Trophoblast cell (in vitro differentiated cells and primary cell): Measurements from ENCODE around the gene ITGB1BP1.

Source experiments
- DNase-seq, 2 donors: peaks; one replicate each; pipeline ENCODE4 v3.0.0-alpha.2; 2016
- H2AFZ ChIP-seq: 2 replicates; pipeline ENCODE4 v1.6.1; 2013; ENCODE audit warnings: low read length, moderate library complexity, mild to moderate bottlenecking; ENCODE audit not compliant: insufficient read depth, poor library complexity
- H2AK5ac ChIP-seq: 2 replicates; pipeline ENCODE4 v1.6.1; 2013; ENCODE audit warnings: mild to moderate bottlenecking, low read length
- H2BK120ac ChIP-seq: 2 replicates; pipeline ENCODE4 v1.6.1; 2013; ENCODE audit warnings: low read length, mild to moderate bottlenecking, moderate library complexity; ENCODE audit not compliant: insufficient read depth, poor library complexity
- H2BK12ac ChIP-seq: 2 replicates; pipeline ENCODE4 v1.6.1; 2013; ENCODE audit warnings: mild to moderate bottlenecking, low read length, moderate library complexity
- H2BK5ac ChIP-seq: 2 replicates; pipeline ENCODE4 v1.6.1; 2013; ENCODE audit warnings: low read length, low read depth, moderate library complexity, mild to moderate bottlenecking; ENCODE audit not compliant: poor library complexity
- H3K14ac ChIP-seq: 2 replicates; pipeline ENCODE4 v1.6.1; 2013; ENCODE audit warnings: mild to moderate bottlenecking, low read length
- H3K18ac ChIP-seq: 2 replicates; pipeline ENCODE4 v1.6.1; 2013; ENCODE audit warnings: mild to moderate bottlenecking, low read length
- H3K23ac ChIP-seq: 2 replicates; pipeline ENCODE4 v1.6.1; 2013; ENCODE audit warnings: low read length
- H3K27ac ChIP-seq: 2 replicates; pipeline ENCODE4 v1.5.1; 2013; ENCODE audit warnings: low read depth, mild to moderate bottlenecking, inconsistent platforms, low read length, moderate library complexity
- H3K27me3 ChIP-seq: 2 replicates; pipeline ENCODE4 v1.6.1; 2013; ENCODE audit warnings: inconsistent platforms, mild to moderate bottlenecking, low read length, moderate library complexity; ENCODE audit not compliant: insufficient read depth
- H3K36me3 ChIP-seq, 2 experiments: 1 replicate in 1 of 2; 2 replicates in 1 of 2; pipeline ENCODE4 v1.6.1; 2013; ENCODE audit warnings: low read length in 2 of 2, mild to moderate bottlenecking in 2 of 2, moderate library complexity in 1 of 2; ENCODE audit not compliant: insufficient read depth in 2 of 2, control insufficient read depth in 1 of 2
- H3K4ac ChIP-seq: 2 replicates; pipeline ENCODE4 v1.6.1; 2013; ENCODE audit warnings: low read depth, mild to moderate bottlenecking, low read length, moderate library complexity
- H3K4me1 ChIP-seq, 2 experiments: 1 replicate in 1 of 2; 2 replicates in 1 of 2; pipeline ENCODE4 v1.6.1; 2013; ENCODE audit warnings: low read length in 2 of 2, mild to moderate bottlenecking in 2 of 2, moderate library complexity in 1 of 2; ENCODE audit not compliant: insufficient read depth in 2 of 2, control insufficient read depth in 1 of 2
- H3K4me2 ChIP-seq: 2 replicates; pipeline ENCODE4 v1.6.1; 2013; ENCODE audit warnings: inconsistent platforms, mild to moderate bottlenecking, low read length, moderate library complexity
- H3K4me3 ChIP-seq: 2 replicates; pipeline ENCODE4 v1.5.1; 2013; ENCODE audit warnings: mild to moderate bottlenecking, low read depth, low read length, inconsistent platforms
- H3K79me1 ChIP-seq: one replicate; pipeline ENCODE4 v1.6.1; 2013; ENCODE audit warnings: low read length
- H3K79me2 ChIP-seq: 2 replicates; pipeline ENCODE4 v1.6.1; 2013; ENCODE audit warnings: low read length, mild to moderate bottlenecking; ENCODE audit not compliant: control insufficient read depth, insufficient read depth, poor library complexity
- H3K9ac ChIP-seq: 2 replicates; pipeline ENCODE4 v1.6.1; 2013; ENCODE audit warnings: mild to moderate bottlenecking, low read length
- H3K9me3 ChIP-seq: 2 replicates; pipeline ENCODE4 v1.6.1; 2013; ENCODE audit warnings: low read depth, mild to moderate bottlenecking, control low read depth, inconsistent platforms, low read length; ENCODE audit not compliant: insufficient read depth
- H4K12ac ChIP-seq: 2 replicates; pipeline ENCODE4 v1.6.1; 2013; ENCODE audit warnings: low read depth, mild to moderate bottlenecking, low read length, moderate library complexity
- H4K8ac ChIP-seq: 2 replicates; pipeline ENCODE4 v1.6.1; 2013; ENCODE audit warnings: low read depth, mild to moderate bottlenecking, low read length, moderate library complexity
- H4K91ac ChIP-seq: one replicate; pipeline ENCODE4 v1.6.1; 2013; ENCODE audit warnings: low read depth, mild to moderate bottlenecking, low read length, moderate library complexity
- WGBS: extraction: QIAGEN DNeasy Blood & Tissue Kit; methylation state at CpG from one replicate; pipeline ENCODE4 v1.1.7; 2013; ENCODE audit warnings: missing lambda C conversion rate; ENCODE audit not compliant: insufficient read length, insufficient coverage; ENCODE audit errors: extremely low coverage; 5-methylcytosine and 5-hydroxymethylcytosine counted together

Gene ITGB1BP1

DNA sequence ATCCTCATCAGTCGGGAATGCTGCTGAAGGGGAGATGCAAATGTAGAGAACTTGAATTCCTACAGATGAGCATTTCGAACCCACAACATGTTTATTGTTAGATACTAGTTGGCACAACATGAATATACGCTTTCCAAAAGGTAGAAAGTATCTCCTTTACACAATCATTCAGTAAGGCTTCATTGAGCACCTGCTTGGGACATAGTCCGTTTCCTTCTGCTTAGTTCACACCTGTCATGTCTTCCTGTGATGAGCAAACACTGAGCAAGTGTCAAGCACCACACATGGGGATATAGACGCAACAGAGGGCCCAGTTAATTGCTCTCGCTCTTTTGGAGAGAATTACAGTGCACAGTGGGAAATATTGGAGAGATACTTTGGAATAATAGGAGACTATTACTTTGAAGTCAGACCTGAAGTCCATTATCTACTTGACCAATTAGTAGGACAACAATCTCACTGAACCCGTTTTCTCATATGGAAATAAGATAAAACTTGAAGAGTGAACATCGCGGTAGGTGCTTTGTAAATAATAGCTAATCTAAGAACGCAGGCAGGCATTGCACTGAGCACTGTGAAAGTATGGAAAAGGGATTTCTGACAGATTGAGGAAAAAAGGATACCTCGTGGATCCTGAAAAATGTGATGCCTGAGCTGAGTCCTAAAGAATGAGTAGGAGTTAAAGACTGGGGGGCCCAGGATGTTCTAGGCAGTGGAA is 1.3 kb upstream of the ITGB1BP1 start:
- Histone ChIP-seq H2BK120ac (no peak overlapping the region), H4K8ac (no peak overlapping the region), H3K9ac (peak overlapping the region; percentile 86), H2BK5ac (no peak overlapping the region), H2BK12ac (no peak overlapping the region), H2AK5ac (no peak overlapping the region), H3K79me1 (peaks cover 12% of the 10 kb centered on the region), H3K4ac (peak overlapping the region; percentile 56), H3K9me3 (no peaks in the 10 kb centered on the region), H3K27me3 (no peaks in the 10 kb centered on the region), H4K12ac (no peak overlapping the region), H4K91ac (no peak overlapping the region), H3K36me3 (peaks cover 3% of the 10 kb centered on the region in 2 experiments), H2AFZ (no peak overlapping the region), H3K18ac (no peak overlapping the region), H3K14ac (no peak overlapping the region), H3K27ac (no peak overlapping the region), H3K4me1 (peaks cover 11 to 13% of the 10 kb centered on the region in 2 experiments), H3K4me3 (peak overlapping the region; percentile 88), H3K4me2 (peak overlapping the region; percentile 92), H3K79me2 (peaks cover 17% of the 10 kb centered on the region), H3K23ac (peak overlapping the region; percentile 34)
- DNase-seq: peak in 1 of 2 donors; percentile 15
- WGBS: no CpG with 5 or more reads among the region's 11 CpGs

DNA sequence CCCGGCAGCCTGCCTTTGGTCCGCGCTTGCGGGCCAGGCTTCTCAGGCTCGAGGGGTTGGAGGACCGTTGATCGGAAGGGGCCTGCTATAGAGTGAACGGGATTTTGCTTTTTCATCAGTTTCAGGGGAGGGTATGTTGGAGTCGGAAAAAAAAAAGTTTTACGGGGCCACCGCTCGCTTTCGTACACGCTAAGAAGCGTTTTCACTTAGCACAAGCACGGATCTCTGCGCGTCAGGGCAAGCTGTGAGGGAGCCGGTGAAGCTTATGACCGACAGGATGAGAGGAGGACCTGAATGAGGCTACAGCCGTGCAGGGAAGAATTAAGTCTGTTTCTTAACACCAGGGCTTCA is 569 bp upstream of the ITGB1BP1 start:
- Histone ChIP-seq H3K79me1 (peaks cover 12% of the 10 kb centered on the region), H3K4ac (peak overlapping the region; percentile 11), H2BK12ac (no peak overlapping the region), H3K14ac (peak overlapping the region; percentile 94), H3K9me3 (no peaks in the 10 kb centered on the region), H3K4me3 (peak overlapping the region; percentile 88), H2BK5ac (peak overlapping the region; percentile 5), H3K36me3 (peaks cover under 1% of the 10 kb centered on the region in 2 experiments), H3K27me3 (no peaks in the 10 kb centered on the region), H3K23ac (no peak overlapping the region), H3K4me2 (peak overlapping the region; percentile 92), H4K12ac (peak overlapping the region; percentile 72), H2AFZ (peak overlapping the region; percentile 96), H3K79me2 (peaks cover 17% of the 10 kb centered on the region), H3K9ac (peak overlapping the region; percentile 86), H4K91ac (peak overlapping the region; percentile 74), H3K18ac (peak overlapping the region; percentile 82), H2AK5ac (no peak overlapping the region), H3K4me1 (peaks cover 11 to 13% of the 10 kb centered on the region in 2 experiments), H3K27ac (peak overlapping the region; percentile 51), H2BK120ac (peak overlapping the region; percentile 12), H4K8ac (peak overlapping the region; percentile 98)
- WGBS: no CpG with 5 or more reads among the region's 21 CpGs
- peak in 1 of 2 donors; percentile 19 for DNase-seq

DNA sequence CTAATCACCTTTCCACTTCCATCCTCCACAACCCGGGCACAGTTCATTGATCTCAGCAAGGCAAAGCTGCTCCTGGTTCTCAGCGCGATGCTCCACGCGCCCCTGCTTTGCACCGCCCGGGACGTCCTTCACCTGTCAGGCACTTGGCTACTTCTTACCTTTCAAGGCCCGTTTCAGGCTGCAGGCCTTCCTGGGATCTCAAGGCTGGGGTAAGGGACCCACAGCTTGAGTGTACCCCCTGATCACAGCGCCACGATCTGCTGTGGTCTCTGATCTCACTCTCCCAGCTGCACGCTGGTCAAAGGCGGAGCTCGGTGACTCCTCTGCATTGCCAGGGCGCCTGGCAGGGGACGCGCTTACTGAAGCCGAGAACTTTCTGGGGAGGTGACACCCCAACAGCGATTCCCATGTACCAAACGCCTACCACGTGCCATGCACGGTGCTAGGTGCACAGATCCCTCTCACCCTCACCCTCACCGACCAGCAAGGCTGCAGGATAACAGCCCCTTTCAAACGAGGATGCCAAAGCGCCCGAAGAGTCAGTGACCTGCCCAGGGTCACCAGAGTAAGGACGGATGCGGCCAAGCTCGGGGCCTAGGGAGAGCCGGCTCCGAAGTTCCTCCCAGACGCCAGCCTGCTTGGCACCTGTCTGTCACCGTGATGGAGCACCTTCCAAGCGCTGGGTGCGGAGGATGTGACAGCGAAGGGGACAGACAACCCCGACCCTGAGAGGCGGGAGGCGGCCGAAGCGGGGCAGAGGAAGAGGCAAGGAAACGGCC is 818 bp downstream of the ITGB1BP1 start:
- no CpG with 5 or more reads among the region's 42 CpGs for WGBS

DNA sequence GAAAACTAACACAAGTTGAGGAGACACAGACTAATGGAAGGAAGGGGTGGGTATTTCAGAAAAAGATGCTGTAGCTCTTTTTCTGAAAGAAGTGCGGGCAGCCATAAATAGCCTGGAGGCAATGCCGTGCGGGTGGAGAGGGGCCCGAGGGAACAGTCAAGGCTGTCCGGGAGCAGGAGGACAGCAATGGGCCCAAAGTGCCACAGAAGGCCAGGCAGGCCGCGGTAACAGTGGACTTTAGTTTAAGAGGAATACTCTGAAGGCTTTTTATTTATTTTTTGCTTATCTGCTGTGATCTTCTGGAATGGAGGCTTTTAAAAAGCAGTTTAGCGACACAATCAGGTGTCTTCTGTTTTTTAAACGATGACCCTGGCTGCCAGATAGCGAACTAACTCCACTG is 2.8 kb downstream of the ITGB1BP1 start:
- DNase-seq: peak in 1 of 2 donors; percentile 53
- Histone ChIP-seq H3K4me3 (no peak overlapping the region), H3K14ac (no peak overlapping the region), H3K79me2 (peaks cover 17% of the 10 kb centered on the region), H3K36me3 (peaks cover 2 to 5% of the 10 kb centered on the region in 2 experiments), H3K9me3 (no peaks in the 10 kb centered on the region), H3K4me2 (no peak overlapping the region), H3K9ac (no peak overlapping the region), H4K12ac (no peak overlapping the region), H3K27ac (no peak overlapping the region), H3K4me1 (peaks cover 11 to 18% of the 10 kb centered on the region in 2 experiments), H3K4ac (no peak overlapping the region), H2BK120ac (no peak overlapping the region), H3K27me3 (no peaks in the 10 kb centered on the region), H2BK12ac (no peak overlapping the region), H2AFZ (no peak overlapping the region), H3K79me1 (peaks cover 12% of the 10 kb centered on the region), H2BK5ac (no peak overlapping the region), H3K18ac (no peak overlapping the region), H2AK5ac (no peak overlapping the region), H4K8ac (no peak overlapping the region), H4K91ac (no peak overlapping the region), H3K23ac (no peak overlapping the region)
- WGBS: no CpG with 5 or more reads among the region's 10 CpGs

More for the DNA sequence above, 818 bp downstream of the ITGB1BP1 start:
- no peak overlapping the region for H3K23ac ChIP-seq
- peak overlapping the region; percentile 92 for H3K9ac ChIP-seq
- peak overlapping the region; percentile 90 for H4K91ac ChIP-seq
- H3K36me3 ChIP-seq: no peaks in the 10 kb centered on the region
- peak overlapping the region; percentile 71 for H3K27ac ChIP-seq
- peaks cover 17% of the 10 kb centered on the region for H3K79me2 ChIP-seq
- H2AFZ ChIP-seq: peak overlapping the region; percentile 98
- peak overlapping the region; percentile 95 for H3K4me2 ChIP-seq
- H2BK120ac ChIP-seq: peak overlapping the region; percentile 71
- peaks cover 12% of the 10 kb centered on the region for H3K79me1 ChIP-seq
- peaks cover 11 to 13% of the 10 kb centered on the region in 2 experiments for H3K4me1 ChIP-seq
- H4K12ac ChIP-seq: peak overlapping the region; percentile 93
- DNase-seq: no peak
- peak overlapping the region; percentile 96 for H3K4me3 ChIP-seq
- no peaks in the 10 kb centered on the region for H3K9me3 ChIP-seq
- no peaks in the 10 kb centered on the region for H3K27me3 ChIP-seq
- peak overlapping the region; percentile 41 for H2BK12ac ChIP-seq
- H2AK5ac ChIP-seq: peak overlapping the region; percentile 80
- peak overlapping the region; percentile 87 for H2BK5ac ChIP-seq
- peak overlapping the region; percentile 74 for H3K18ac ChIP-seq
- H3K14ac ChIP-seq: peak overlapping the region; percentile 83
- H4K8ac ChIP-seq: peak overlapping the region; percentile 94
- peak overlapping the region; percentile 37 for H3K4ac ChIP-seq
